ENCODE data around the gene RRP7A.
"Not testable (repeated sequence)": the region's sequence is repeated elsewhere in the genome, so short reads cannot be mapped to it uniquely, and the experiment has no call there.

Gene RRP7A

DNA sequence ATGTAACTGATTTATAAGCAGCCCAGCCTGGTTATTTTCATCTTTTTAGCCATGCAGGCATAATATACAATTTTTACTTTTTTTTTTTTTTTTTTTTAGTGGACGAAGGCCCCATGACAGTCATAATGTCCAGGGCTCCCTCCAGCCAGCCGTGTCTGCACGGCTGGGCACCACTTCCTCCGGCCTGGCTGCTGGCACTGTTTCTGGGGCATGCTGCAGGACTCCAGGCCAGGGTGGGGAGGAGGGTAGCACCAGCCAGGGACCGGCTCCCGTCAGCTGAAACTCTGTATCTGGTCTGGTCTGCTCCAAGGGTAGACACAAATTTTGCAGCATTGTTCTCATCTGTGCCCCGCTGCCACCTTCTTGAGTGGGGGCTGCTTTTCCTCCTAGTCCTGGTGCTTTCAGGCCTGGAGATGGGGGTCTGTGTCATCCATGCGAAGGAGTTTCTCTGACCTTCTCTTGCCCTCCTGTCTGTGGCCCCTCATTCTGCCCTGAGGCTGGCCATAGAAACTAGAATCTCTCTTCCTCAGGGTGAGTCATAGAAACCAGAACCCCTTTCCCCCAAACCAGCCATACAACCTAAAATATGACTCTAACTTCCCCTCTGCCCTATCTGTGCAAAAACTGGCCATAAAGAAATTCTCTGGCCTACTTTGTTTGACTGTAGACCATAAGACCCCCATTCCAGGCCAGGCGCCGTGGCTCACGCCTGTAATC lies 9.2 kb upstream of the RRP7A start:
- TF ChIP-seq, protein P1, sequence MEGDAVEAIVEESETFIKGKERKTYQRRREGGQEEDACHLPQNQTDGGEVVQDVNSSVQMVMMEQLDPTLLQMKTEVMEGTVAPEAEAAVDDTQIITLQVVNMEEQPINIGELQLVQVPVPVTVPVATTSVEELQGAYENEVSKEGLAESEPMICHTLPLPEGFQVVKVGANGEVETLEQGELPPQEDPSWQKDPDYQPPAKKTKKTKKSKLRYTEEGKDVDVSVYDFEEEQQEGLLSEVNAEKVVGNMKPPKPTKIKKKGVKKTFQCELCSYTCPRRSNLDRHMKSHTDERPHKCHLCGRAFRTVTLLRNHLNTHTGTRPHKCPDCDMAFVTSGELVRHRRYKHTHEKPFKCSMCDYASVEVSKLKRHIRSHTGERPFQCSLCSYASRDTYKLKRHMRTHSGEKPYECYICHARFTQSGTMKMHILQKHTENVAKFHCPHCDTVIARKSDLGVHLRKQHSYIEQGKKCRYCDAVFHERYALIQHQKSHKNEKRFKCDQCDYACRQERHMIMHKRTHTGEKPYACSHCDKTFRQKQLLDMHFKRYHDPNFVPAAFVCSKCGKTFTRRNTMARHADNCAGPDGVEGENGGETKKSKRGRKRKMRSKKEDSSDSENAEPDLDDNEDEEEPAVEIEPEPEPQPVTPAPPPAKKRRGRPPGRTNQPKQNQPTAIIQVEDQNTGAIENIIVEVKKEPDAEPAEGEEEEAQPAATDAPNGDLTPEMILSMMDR (IDR thresholded peaks at IDR 0.05; ENCODE audit: low read depth, low read length, missing control alignments) = no peak
- DNase-seq (ENCODE audit: low read depth) = no peak
- no peak overlapping the region for H3K4me3 ChIP-seq (ENCODE audit: low read depth, low read length)

DNA sequence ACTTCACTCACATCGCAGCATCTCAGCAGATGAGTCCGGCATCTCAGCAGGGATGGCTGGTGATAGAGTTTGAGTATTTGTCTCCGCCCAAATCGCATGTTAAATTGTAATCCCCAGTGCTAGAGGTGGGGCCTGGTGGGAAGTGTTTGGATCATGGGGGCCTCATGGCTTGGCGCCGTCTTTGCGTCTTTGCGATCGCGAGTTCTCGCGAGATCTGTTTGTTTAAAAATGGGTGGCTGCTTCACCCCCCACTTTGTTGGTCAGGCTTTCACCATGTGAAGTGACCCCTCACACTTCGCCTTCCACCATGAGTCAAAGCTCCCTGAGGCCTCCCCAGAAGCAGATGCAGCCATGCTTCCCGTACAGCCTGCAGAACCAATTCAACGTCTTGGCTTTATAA lies 3.0 kb upstream of the RRP7A start:
- TF ChIP-seq, protein P1 (IDR thresholded peaks at IDR 0.05; ENCODE audit: low read depth, low read length, missing control alignments) = no peak
- no peak for DNase-seq (ENCODE audit: low read depth)
- H3K4me3 ChIP-seq (ENCODE audit: low read depth, low read length) = no peak overlapping the region

DNA sequence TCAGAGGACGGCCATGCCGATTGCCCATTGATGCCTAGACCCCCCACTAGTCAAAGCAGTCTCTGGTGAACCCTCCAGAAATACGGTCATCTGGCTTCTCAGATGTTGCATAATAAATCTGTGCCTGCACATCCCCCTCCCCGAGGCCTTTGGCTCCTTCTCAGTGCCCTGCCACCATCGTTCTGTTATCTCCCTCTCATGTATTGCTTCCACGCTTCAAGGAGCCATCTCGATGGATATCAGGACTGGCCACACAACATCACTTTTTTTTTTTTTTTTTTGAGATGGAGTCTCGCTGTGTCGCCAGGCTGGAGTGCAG lies 1.6 kb upstream of the RRP7A start:
- TF ChIP-seq, protein P1 (IDR thresholded peaks at IDR 0.05; ENCODE audit: low read depth, low read length, missing control alignments) = no peak
- DNase-seq (ENCODE audit: low read depth) = no peak
- no peak overlapping the region for H3K4me3 ChIP-seq (ENCODE audit: low read depth, low read length)

DNA sequence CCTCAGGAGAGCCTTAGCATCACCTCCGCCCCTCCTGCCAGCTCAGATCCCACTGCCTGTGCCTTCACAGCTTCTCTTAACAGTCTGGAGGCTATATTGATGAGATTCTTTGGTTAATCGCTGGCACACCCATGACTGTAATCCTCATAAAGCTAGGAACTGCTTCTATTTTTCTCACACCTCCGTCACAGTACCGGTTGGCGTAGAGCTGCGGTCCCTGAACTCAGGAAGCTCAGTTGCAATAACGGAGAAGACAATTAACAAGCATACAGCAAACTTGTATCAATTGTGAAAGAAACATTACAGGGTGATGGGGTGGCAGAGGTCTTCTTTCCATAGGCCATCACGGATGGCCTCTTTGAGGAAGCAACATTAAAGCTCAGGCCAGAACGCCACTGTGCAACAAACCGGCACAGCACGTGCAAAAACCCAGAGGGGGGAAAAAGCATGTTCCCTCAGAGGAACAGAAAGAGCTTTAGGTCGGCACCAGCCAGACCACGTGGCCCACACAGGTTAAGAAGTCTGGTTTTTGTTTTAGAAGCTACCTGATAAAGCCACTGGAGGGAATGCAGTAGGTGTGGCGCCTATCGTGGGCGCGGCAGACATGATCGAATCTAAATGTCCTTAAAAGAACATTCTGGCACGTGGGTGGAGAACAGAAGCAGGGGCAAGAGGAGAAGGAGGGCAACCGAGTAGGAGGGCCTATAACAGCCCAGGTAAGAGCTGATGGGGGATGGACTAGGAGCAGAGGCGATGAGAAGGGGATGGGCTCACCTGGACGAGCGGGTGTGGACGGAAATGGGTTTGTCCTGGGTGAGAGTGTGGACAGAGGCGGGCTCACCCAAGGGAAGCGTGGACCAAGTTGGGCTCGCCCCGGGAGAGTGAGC lies 715 bp downstream of the RRP7A start:
- H3K4me3 ChIP-seq (ENCODE audit: low read depth, low read length) = peak overlapping the region; percentile 89
- not testable (repeated sequence) for DNase-seq (ENCODE audit: low read depth)

DNA sequence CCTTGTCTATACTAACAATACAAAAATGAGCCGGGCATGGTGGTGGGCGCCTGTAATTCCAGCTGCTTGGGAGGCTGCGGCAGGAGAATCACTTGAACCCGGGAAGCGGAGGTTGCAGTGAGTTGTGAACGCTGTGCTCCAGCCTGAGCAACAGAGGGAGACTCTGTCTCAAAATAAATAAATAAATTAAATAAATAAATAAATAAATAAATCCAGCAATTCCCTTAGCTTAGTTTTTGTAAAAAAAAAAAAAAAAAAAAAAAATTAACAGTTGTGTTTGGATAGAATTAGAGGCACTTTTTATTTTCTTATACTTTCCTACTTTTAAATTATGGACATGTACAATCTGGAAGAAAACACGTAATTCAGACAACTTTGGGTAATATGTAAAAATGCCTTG lies 2.5 kb downstream of the RRP7A start:
- not testable (repeated sequence) for H3K4me3 ChIP-seq (ENCODE audit: low read depth, low read length); DNase-seq (ENCODE audit: low read depth)

DNA sequence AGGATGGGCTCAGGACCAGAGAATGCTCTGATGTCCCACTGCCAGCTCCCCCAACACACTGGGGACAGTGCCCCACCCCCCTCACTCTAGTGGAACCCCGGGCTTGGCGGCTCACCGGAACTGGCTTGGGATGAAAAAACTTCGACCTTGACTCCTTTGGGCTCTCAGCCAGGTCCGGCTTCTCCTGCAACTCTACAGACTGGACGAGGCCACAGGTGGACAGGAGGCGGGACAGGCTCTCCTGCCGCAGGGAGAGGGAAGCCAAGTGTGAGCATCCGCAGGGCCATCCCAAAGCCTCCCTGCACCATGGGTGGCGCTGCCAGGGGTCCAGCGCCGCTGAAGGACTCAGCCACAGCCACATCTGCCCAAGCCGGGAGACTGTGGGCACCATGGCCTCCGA lies 3.7 kb downstream of the RRP7A start:
- H3K4me3 ChIP-seq (ENCODE audit: low read depth, low read length) = no peak overlapping the region

DNA sequence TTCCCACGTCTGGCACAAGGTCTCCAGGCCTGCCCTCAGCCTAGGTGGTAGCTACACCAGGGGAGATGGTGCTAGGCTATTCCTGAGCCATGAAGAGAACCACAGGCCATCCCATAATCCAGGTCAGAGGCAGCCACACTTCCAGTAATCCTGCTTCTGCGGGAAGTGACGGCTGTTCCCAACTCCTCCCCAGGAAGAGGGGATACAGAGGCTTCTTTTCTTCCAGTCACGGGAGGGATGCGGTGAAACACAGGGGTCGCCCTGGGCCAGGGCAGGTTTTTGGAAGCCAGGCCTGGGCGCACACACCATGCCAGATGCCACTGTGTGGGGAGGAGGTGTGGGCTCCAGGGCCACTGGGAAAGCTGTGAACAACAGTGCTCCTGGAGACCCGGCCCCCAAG lies 4.3 kb downstream of the RRP7A start:
- DNase-seq (ENCODE audit: low read depth); H3K4me3 ChIP-seq (ENCODE audit: low read depth, low read length): not testable (repeated sequence)

More for the DNA sequence above, 3.7 kb downstream of the RRP7A start:
- no peak for DNase-seq (ENCODE audit: low read depth)
- TF ChIP-seq, protein P1 (IDR thresholded peaks at IDR 0.05; ENCODE audit: low read depth, low read length, missing control alignments) = no peak

DNA sequence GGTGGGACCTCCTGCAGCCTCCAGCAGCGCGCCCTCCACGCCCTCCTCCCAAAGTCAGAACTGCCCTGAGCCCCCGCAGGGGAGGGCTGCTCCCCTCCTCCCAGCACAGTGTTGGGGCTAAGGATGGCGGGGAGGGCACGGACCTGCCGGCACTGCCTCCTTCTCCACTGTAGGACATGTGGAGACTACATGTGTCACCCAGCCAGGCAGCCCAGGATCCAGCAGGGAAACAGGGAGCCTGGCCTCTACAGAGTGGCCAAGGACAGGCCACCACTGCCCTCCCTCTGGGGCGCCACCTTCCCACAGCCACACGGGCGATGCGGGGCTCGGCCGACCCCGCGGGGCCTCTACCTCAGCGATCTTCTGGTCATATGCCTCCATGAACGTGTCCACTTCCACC lies 5.3 kb downstream of the RRP7A start:
- not testable (repeated sequence) for H3K4me3 ChIP-seq (ENCODE audit: low read depth, low read length)

DNA sequence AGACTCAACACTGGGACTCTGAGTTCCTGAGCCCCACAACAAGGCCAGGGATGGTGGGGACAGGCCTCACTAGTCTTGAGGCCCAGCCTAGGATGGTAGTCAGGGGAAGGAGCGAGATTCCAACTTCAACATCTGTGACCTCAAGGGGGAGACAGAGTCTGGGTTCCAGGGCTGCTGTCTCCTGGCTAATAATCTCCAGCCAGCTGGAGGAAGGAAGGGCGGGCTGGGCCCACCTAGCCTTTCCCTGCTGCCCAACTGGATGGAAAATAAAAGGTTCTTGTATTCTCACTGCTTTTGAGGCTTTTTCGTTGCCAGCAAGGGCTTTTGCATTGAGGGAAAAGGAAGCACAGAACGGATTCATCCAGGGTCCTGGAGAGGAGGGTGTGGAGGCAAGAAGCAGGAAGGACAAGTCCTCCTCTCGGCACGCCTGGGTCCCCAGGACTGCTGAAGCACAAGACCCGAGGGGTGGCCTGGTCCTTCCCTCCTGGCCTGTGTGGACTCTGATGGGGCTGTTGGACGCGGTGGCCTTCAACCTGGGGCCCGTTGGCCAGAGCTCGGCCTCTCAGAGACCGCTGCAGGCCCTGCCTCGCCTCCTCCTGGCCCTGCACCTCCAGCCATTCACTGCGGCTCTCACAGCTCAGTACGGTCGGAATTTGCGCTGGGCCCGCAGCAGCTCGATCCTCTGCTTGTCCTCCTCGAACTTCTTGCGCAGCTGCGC lies 7.2 kb downstream of the RRP7A start:
- H3K4me3 ChIP-seq (ENCODE audit: low read depth, low read length); DNase-seq (ENCODE audit: low read depth): not testable (repeated sequence)

More for the DNA sequence above, 5.3 kb downstream of the RRP7A start:
- not testable (repeated sequence) for DNase-seq (ENCODE audit: low read depth)
